MM.1S (cell line): ENCODE data around the gene MAG.
"Not testable (repeated sequence)": the region's sequence is repeated elsewhere in the genome, so short reads cannot be mapped to it uniquely, and the experiment has no call there.

ENCODE experiments used
- DNase-seq: peaks from one replicate; pipeline ENCODE4 v3.0.0-alpha.2; 2015
- H2AFZ ChIP-seq: fragments of 300-600 bp; sonication (generic); 2 replicates; pipeline ENCODE4 v1.6.0; 2016; ENCODE audit warnings: antibody characterized with exemption, low read length
- H3F3A ChIP-seq: fragments of 300-600 bp; sonication (generic); 2 replicates; pipeline ENCODE4 v1.6.1; 2016; ENCODE audit warnings: mild to moderate bottlenecking, antibody characterized with exemption, low read length, moderate library complexity, mixed read lengths; ENCODE audit not compliant: insufficient read depth
- H3K27ac ChIP-seq: fragments of 300-600 bp; sonication (generic); 2 replicates; pipeline ENCODE4 v1.5.1; 2016; ENCODE audit warnings: mild to moderate bottlenecking, low read length
- H3K27me3 ChIP-seq: fragments of 300-600 bp; sonication (generic); replicated peaks from 2 replicates; pipeline ENCODE4 v1.6.0; 2016; ENCODE audit warnings: low read length; ENCODE audit not compliant: insufficient read depth
- H3K36me3 ChIP-seq: fragments of 300-600 bp; sonication (generic); replicated peaks from 2 replicates; pipeline ENCODE4 v1.6.1; 2016; ENCODE audit warnings: mild to moderate bottlenecking, low read length, mixed read lengths; ENCODE audit not compliant: insufficient read depth
- H3K4me1 ChIP-seq: fragments of 300-600 bp; sonication (generic); 2 replicates; pipeline ENCODE4 v1.6.1; 2016; ENCODE audit warnings: low read length, mixed read lengths
- H3K4me2 ChIP-seq: fragments of 300-600 bp; sonication (generic); 2 replicates; pipeline ENCODE4 v1.6.0; 2016; ENCODE audit warnings: low read depth, low read length
- H3K4me3 ChIP-seq: fragments of 300-600 bp; sonication (generic); 2 replicates; pipeline ENCODE4 v1.5.1; 2016; ENCODE audit warnings: low read length, mixed read lengths
- H3K79me2 ChIP-seq: fragments of 300-600 bp; sonication (generic); 2 replicates; pipeline ENCODE4 v1.6.1; 2016; ENCODE audit warnings: mixed run types, low read length, mixed read lengths
- H3K9ac ChIP-seq: fragments of 300-600 bp; sonication (generic); 2 replicates; pipeline ENCODE4 v1.6.1; 2016; ENCODE audit warnings: low read length, mixed read lengths
- H3K9me2 ChIP-seq: fragments of 300-600 bp; sonication (generic); replicated peaks from 2 replicates; pipeline ENCODE4 v1.6.1; 2016; ENCODE audit warnings: mild to moderate bottlenecking, low read length, mixed read lengths; ENCODE audit not compliant: insufficient read depth
- H3K9me3 ChIP-seq: fragments of 300-600 bp; sonication (generic); replicated peaks from 2 replicates; pipeline ENCODE4 v1.6.1; 2016; ENCODE audit warnings: mild to moderate bottlenecking, low read length, mixed read lengths; ENCODE audit not compliant: insufficient read depth
- H4K20me1 ChIP-seq: fragments of 300-600 bp; sonication (generic); 2 replicates; pipeline ENCODE4 v1.6.1; 2016; ENCODE audit warnings: mild to moderate bottlenecking, low read length, moderate library complexity, mixed read lengths; ENCODE audit not compliant: insufficient read depth
- EZH2 ChIP-seq: fragments of 300-600 bp; sonication (generic); optimal IDR thresholded peaks from 2 replicates; pipeline ENCODE3; 2017; ENCODE audit warnings: low read depth, mild to moderate bottlenecking, antibody characterized with exemption, low read length, mixed read lengths
- EZH2phosphoT487 ChIP-seq: fragments of 300-600 bp; sonication (generic); IDR thresholded peaks from 2 replicates; pipeline ENCODE4 v1.6.1; 2018; ENCODE audit warnings: antibody characterized with exemption, low read length
- TF ChIP-seq, protein P1 (sequence below): fragments of 300-600 bp; sonication (generic); IDR thresholded peaks from 2 replicates; pipeline ENCODE4 v1.5.1; 2016; ENCODE audit warnings: antibody characterized with exemption, low read length, mixed read lengths

Gene MAG

DNA sequence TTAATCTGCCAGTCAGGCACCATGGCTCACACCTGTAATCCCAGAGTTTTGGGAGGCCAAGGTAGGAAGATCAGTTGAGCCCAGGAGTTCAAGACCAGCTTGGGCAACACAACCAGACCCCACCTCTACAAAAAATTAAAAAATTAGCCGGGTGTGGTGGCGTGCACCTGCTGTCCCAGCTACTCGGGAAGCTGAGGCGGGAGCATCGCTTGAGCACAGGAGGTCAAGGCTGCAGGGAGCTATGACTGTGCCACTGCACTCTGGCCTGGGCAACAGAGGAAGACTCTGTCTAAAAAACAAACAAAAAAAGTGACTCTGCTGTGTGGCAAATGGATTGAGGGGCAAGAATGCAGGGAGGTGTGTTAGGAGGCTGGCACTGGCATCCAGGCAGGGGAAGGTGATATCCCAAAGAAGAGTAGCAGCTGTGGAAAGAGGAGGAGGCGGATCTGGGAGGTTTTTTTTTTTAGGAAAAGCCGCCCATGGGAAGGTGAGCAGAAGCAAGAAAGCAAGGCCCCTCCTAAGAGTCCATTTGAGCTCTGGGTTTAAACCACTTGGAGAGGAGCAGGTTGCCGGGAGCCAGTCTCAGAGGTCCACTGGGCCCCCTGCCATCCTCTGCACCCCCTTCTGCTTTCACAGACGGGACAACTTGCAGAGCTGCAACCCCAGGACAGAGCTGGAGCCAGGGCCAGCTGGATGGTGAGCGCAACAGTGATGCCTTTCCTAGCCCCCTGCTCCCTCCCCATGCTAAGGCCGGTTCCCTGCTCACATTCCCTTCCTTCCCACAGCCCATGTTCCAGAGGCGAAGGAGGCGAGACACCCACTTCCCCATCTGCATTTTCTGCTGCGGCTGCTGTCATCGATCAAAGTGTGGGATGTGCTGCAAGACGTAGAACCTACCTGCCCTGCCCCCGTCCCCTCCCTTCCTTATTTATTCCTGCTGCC, 7.5 kb upstream of the MAG start:
- Histone ChIP-seq H3K9me3 (no peaks in the 10 kb centered on the region), H3K27me3 (peaks cover 46% of the 10 kb centered on the region), H3K9me2 (no peaks in the 10 kb centered on the region), H3K9ac (no peak overlapping the region), H3K27ac (no peak overlapping the region), H3K4me3 (no peak overlapping the region), H3K36me3 (no peaks in the 10 kb centered on the region), H3K4me2 (no peak overlapping the region), H4K20me1 (no peaks in the 10 kb centered on the region), H2AFZ (no peak overlapping the region), H3F3A (no peaks in the 10 kb centered on the region), H3K79me2 (no peaks in the 10 kb centered on the region), H3K4me1 (no peaks in the 10 kb centered on the region)
- TF ChIP-seq EZH2 (no peak), EZH2phosphoT487 (no peak)
- TF ChIP-seq, protein P1, sequence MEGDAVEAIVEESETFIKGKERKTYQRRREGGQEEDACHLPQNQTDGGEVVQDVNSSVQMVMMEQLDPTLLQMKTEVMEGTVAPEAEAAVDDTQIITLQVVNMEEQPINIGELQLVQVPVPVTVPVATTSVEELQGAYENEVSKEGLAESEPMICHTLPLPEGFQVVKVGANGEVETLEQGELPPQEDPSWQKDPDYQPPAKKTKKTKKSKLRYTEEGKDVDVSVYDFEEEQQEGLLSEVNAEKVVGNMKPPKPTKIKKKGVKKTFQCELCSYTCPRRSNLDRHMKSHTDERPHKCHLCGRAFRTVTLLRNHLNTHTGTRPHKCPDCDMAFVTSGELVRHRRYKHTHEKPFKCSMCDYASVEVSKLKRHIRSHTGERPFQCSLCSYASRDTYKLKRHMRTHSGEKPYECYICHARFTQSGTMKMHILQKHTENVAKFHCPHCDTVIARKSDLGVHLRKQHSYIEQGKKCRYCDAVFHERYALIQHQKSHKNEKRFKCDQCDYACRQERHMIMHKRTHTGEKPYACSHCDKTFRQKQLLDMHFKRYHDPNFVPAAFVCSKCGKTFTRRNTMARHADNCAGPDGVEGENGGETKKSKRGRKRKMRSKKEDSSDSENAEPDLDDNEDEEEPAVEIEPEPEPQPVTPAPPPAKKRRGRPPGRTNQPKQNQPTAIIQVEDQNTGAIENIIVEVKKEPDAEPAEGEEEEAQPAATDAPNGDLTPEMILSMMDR, result no peak
- peak; percentile 3 for DNase-seq

DNA sequence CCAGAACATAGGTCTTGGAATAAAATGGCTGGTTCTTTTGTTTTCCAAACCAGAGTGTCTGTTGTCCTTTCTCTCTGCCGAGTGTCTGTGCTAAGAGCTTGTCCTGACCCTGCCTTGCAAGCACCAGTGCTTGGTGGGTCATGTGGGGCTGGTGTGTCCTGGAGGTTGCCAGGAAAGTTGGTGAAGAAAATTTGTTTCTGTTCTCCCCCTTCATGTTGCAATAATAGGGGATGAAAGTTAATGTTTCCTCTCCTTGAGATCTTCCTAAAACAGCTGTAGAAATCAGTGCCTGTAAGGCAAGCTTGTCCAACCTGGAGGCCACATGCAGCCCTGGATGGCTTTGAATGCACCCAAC, 6.9 kb upstream of the MAG start:
- Histone ChIP-seq H3K36me3 (no peaks in the 10 kb centered on the region), H3K4me2 (no peak overlapping the region), H3K9me3 (no peaks in the 10 kb centered on the region), H3K27me3 (peaks cover 48% of the 10 kb centered on the region), H3F3A (no peaks in the 10 kb centered on the region), H3K9me2 (no peaks in the 10 kb centered on the region), H3K27ac (no peak overlapping the region), H3K4me1 (no peaks in the 10 kb centered on the region), H2AFZ (no peak overlapping the region), H3K9ac (no peak overlapping the region), H4K20me1 (no peaks in the 10 kb centered on the region), H3K4me3 (no peak overlapping the region), H3K79me2 (no peaks in the 10 kb centered on the region)
- TF ChIP-seq, protein P1, result no peak
- TF ChIP-seq EZH2, result no peak
- TF ChIP-seq EZH2phosphoT487, result no peak
- DNase-seq, result peak; percentile 3

DNA sequence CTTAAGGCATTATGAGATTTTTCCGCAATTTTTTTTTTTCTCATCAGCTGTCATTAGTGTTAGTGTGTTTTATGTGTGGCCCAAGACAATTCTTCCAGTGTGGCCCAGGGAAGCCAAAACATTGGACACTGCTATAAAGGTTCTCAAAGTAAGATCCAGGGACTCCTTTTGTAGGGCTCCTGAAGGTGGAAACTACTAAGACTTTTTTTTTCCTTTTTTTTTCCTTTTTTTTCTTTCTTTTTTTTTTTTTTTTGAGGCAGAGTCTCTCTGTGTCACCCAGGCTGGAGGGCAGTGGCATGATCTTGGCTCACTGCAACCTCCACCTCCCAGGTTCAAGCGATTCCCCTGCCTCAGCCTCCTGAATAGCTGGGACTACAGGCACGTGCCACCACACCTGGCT, 6.5 kb upstream of the MAG start:
- not testable (repeated sequence) for H4K20me1 ChIP-seq, H3K27ac ChIP-seq, H3K36me3 ChIP-seq, H3F3A ChIP-seq, DNase-seq, H3K4me2 ChIP-seq, H3K9me2 ChIP-seq, H3K4me1 ChIP-seq, H3K4me3 ChIP-seq, H3K79me2 ChIP-seq, H3K9ac ChIP-seq, H2AFZ ChIP-seq, H3K9me3 ChIP-seq
- H3K27me3 ChIP-seq, result peaks cover 48% of the 10 kb centered on the region

DNA sequence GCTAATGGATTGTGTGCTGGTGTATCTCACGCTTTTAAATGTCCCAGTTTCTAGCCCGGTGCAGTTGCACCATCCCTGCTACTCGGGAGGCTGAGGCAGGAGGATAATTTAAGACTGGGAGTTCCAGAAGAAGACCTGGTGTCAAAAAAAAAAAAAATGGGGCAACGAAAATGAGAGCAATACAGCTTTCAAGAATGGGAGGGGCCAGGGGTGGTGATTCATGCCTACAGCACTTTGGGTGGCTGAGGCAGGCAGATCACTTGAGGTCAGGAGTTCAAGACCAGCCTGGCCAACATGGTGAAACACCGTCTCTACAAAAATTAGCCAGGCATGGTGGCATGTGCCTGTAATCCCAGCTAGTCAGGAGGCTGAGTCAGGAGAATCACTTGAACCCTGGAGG, 5.9 kb upstream of the MAG start:
- not testable (repeated sequence) for H3K4me2 ChIP-seq, H3K9me3 ChIP-seq, H3K9ac ChIP-seq, H3K79me2 ChIP-seq, H4K20me1 ChIP-seq, H3K4me1 ChIP-seq, H3K36me3 ChIP-seq, H2AFZ ChIP-seq, H3K27ac ChIP-seq, H3K9me2 ChIP-seq, H3F3A ChIP-seq, H3K4me3 ChIP-seq
- peak; percentile 3 for DNase-seq
- H3K27me3 ChIP-seq, result peaks cover 50% of the 10 kb centered on the region
